Superior temporal gyrus (tissue), 1 donor: Measurements from ENCODE around the gene PRR29.
"Not testable (repeated sequence)": the region's sequence is repeated elsewhere in the genome, so short reads cannot be mapped to it uniquely, and the experiment has no call there.

Source experiments
- DNase-seq: peaks from one replicate; pipeline ENCODE4 v3.0.0-alpha.2; 2016; ENCODE audit errors: extremely low spot score

The PRR29 gene

DNA sequence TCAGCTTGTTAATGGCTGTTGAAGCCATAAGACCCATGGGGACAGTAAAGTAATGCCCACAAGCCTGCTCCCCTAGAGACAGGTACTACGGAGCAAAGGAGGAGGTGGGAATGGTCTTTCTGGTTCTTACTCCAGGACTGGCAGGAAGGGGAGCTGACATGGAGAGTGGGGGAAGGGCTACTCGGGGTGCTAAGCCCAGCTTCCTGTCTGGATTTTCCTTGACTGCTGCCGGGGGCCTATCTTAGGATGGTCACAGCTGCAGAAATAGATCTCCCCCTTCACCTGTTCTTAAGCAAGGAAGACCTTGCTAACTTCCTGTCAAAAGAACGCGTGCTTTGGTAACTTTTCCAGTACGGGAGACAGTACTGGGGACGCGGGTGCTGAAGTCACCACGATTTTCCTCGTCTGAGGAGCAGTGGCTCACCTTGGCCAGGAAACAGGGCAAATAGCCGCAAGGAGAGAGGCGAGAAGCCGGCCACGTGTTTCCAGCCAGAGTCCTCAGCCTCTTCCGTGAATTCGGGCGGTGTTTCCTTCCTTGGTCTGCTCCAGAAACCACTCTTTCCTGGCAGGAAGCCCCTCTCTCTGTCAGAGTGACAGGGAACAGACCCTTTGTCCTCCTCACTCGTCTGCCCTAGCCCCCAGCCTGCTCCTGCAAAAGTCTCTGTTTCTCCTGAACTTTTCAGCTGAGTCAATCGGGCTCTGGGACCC, 656 bp upstream of the PRR29 start:
- no peak for DNase-seq

- DNase-seq: no peak
Measured at GRCh38 chr17:63998721-63999679, 849 bp downstream of the PRR29 start.

DNA sequence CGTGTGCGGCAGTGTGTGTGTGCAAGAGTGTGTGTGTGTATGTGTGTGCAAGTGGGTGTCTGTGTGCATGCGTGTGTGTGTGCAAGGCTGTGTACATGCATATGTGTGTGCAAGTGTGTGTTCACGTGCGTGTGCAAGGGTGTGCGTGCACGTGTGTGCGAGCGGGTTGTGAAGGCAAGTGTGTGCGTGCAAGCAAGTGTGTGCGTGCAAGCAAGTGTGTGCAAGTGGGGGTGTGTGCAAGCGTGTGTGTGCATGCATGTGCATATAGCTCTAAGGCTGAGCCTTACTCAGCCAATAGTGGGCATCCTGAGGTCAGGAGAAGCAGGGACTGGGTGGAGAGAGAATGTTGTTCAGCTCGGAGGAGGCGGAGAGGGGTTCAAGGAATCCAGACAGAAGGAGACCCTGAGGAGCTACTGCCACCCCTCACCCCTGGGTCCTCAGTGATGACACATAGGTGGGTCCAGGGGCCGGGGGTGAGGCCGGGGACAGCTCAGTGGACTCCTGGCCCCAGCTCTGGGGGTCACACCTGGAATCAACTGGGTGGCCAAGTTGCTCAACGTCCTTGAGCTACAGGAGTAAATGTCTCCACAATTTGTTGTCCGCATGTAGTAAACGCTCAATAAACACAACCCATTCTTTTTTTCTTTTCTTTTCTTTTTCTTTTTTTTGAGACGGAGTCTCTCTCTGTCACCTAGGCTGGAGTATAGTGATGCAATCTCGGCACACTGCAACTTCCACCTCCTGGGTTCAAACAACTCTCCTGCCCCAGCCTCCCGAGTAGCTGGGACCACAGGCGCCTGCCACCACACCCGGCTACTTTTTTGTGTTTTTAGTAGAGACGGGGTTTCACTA, 1.8 kb downstream of the PRR29 start:
- no peak for DNase-seq

DNA sequence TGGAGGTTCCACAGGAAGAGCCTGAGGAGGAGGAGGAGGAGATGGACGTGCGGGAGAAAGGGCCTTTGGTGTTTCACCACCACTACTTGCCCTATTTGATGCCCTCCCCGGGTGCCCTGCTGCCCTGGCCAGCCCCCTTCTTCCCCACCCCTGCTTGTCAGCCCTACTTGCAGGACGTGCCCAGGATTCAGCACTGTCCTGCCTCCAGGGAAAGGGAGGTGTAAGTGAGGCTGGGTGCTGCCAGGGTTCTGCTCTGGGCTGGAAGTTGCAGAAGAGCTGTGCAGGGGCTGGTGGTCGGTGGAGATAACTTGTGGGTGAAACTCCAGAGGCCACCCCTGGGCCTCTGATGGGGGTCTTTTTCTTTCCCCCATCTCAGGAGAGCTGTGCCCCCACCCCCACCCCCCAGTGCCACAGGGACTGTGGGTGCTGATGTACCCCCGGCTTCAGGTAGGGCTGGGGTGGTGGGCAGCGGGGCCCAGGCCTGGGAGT, 3.0 kb downstream of the PRR29 start:
- DNase-seq: no peak

DNA sequence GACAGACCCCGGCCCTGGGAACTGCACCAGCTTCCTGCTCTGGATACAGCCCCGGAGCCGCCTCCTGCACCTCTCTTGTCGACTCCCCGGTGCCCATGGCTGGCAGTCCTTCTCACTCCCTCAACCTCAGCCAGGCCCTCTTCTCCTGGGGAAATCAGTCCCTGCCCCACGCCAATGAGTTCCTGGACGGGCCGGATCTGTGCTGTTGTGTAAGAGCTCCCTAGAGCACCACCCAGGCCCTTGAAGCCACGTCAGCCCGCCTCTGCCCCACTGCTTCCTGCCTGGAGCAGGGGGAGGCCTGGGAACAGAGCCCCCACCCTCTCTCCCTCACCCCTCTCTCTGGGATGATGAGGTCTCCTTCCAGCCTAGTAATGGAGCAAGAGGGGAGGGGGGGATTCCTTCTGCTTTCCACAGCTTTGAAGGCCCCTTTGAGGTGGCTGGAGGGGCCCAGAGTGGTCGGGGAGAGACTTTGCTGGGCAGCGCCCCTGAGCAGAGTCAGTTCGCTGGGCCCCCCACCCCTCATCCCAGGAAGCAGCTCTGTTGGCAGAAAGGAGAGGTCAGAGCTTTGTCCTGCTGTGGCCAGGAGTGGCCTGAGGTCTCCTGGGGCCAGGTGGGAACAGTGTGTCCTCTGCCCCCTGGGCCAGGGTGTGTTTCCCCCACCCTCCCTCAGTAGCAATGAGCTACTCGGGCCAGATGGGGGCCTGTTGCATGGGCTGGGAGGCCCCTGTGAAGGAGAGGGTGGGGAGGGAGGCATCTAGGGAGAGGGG, 3.8 kb downstream of the PRR29 start:
- no peak for DNase-seq

DNA sequence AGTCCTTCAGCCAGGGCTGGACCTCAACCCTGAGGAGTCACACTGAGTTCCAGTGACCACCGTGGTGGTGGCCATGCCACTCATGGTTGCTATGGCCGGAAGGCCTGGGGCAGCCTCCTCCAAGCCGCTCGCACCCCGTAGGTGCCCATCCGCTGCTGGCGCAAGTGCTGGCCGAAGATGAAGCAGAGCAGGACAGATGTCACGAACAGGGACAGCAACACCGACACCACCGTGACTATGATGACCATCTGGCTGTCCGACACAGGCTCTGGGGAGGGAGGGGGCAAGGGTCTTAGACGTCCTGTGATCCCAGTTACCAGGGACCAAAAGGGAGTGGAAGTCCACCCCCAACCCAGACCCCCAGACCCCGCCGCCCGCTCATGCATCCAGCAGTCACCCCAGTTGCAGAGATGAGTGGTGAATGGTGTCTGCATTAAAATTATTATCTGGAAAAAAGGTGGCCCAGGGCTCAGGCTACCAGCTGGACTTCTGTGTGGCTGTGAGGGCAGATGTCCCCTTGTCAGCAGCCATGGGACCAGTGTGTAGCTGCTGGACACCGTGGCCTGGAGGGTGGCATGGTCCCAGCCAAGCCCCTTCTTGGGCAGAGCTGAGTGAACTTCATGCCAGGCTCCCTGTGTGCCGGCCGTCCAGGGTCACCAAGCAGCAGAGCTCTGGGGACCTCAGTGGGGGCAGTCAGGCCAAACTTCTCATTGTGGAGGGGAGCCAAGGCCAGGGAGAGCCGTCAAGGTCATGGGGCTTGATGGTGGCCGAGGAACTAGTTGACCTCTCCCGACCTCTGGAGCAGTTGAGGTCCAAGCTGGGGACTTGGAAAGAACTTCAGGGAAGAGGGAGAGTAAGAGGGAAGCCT, 4.7 kb downstream of the PRR29 start:
- no peak for DNase-seq

DNA sequence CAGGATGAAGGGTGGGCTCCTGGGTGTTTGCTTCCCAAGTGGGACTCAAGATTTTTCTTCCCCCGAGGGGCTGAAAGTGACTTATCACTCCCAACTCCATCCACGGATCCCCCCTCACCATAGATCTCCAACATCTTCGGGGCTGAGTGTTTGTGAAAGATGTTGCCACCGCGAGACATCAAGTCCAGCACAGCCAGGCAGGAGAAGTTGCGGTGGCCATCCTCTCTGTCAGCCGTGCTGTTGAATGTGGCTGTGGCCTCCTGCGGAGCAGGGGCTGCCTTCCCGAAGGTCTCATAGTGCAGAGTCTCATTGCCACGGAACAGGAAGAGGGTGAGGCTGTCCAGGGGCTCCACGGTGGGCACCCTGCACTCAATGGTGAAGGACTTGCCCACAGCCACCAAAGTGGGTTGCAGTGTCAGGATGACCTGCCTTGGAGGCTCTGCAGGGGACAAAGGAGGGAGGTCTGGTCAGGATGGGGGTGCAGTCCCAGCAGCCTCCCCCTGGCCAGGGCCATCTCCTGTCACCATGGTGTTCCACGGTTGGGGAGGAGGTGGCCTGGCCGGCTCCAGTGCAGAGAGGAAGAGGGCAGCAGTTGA, 5.5 kb downstream of the PRR29 start:
- DNase-seq: no peak

DNA sequence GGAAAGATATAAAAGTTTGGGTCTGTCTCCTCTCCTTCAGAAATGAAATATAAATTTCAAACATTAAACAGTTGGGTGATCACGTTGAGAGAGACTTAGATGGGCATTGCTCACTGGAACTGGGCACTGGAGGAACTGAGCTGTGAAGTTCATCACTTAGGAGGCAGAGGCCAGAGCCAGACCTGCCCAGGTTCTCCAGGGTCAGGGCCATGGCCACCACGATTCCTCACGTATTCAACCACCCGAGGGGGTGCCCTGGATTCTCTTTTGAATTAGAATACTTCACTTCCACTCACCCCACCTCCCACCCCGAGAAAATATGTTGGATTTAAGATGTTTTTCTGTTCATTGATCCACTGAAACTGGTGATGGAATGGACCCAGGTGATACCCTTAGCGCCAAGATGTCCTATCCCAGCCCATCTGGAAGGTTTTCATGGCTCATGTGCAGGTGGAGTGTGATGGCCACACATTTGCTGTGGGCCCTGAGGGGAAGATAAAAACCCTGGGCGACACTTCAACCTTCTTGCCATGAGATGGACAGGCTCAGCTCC, 6.1 kb downstream of the PRR29 start:
- no peak for DNase-seq

DNA sequence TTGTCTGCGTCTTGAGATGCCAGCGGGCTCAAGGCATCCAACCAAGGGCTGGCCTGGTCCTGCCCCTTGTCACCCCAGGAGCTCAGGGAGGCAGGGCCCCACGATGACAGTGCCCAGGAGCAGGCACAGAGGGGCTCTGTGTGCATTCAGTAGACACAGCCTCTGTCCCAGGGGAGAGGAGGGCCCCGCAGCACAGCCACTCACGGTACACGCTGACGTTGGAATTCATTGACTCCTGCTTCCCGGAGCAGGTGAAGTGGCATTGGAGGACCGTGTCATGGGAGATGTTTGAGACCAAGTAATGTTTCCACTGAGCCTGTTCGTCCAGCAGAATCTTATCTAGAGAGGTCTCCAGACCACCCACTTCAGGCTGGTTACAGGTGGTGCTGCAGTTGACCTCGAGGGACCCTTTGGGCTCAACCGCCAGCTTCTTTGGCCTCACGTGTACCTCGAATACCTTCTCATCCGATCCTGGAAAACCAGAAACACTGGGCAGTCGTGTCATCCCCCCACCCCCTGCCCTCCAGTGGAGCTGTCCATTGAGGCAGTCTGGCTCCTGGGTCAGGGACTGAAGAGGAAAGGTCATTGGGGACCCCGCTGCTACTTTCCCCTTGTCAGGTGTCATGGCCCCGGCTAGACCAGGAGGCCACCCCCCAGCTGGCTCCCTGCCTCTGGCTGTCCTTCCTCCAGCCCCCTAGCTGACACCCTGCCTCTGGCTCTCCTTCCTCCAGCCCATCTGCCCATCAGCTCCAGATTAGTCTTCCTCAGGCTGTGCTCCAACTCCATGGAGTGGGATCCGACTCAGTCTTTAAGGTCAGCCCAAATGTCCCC, 7.0 kb downstream of the PRR29 start:
- DNase-seq: no peak

- no peak for DNase-seq
Measured at GRCh38 chr17:64005734-64006167, 7.6 kb downstream of the PRR29 start.

GRCh38 chr17:64006361-64007088, 8.4 kb downstream of the PRR29 start:
- DNase-seq: no peak

- not testable (repeated sequence) for DNase-seq
Measured at GRCh38 chr17:64007089-64007837, 9.1 kb downstream of the PRR29 start.

DNA sequence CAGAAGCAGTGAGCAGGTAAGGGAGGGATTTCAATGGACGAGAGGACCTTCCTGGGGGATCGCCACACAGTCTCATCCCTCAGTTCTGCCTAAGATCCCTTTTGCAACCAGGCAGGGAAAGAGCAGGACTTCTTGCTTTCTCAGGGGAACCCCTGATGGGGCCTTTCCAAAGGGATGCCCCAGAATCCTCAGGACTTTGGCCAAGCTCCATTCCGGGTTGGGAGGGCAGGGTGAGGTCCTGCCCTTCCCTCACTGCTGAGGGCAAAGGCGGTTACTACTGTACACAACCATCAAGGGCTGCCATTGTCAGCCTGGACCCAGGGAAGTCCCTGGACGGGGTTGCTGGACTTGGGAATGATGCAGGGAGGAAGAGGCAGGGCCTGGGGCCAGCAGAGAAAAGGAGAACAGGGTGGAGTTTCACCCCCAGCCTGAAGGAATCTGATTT, 9.7 kb downstream of the PRR29 start:
- DNase-seq: no peak

DNA sequence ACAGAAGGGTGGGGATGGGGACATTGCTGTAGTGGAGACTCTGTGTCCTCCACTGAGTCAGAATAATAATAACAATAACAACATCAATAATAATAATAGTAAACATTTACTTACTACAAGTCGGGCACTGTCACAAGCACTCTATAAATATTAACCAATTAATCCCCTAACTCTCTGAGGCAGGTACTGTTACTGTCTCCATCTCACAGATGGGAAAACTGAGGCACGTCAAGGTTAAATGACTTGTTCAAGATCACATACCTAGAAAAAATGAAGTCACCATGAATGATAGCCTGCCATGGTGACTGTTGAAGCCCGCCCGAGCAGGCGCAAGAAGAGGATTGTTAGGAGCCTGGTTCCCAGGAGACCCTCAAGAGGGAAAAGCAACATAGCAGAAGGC, 10.2 kb downstream of the PRR29 start:
- DNase-seq: no peak

- DNase-seq: no peak
Measured at GRCh38 chr17:64008830-64009229, 10.7 kb downstream of the PRR29 start.

DNA sequence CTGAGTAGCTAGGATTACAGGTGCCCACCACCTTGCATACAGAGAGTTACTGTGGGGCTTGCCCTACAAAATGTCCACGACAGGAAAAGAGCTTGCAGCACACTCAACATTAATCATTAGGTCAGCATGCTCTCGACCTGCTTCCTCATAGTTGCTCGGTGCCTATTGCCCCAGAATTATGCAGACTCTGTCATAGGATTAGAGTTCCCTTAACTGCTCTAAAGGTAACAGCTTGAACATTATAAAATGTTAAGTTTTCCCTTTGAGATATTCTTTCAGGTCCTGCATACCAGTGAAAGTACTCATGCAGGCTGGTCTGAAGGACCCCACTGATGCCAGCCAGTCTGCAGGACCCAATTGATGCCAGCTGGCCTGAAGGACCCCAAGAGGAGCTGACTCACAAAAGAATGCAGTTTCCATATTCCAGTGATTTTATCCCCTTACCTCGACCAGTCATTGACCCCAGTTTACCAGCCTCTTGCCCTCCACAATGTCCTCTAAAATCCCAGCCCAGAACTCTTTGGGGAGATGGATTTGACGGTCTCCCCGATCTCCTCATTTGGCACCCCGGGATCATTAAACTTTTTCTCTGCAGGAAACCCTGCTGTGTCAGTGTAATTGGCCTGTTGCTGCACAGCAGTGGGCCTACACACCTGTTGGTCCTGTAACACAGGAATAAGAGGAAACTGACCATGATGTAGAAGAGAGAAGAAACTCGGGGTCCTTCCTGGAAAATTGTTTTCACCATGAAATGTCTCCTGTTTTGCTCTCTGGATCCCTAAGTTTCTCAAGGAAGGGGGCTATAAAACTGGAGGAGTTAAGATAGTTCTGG, 11.6 kb downstream of the PRR29 start:
- DNase-seq: no peak
